A673 (cell line): Measurements from ENCODE around the gene PTMS.

ENCODE experiments used
- CTCF ChIP-seq: fragments of 300-800, 200-600 bp; sonication (generic); conservative IDR thresholded peaks from 2 replicates; pipeline ENCODE4 v1.5.1; 2017; ENCODE audit warnings: low read depth, mild to moderate bottlenecking, antibody characterized with exemption, low read length, moderate library complexity, mixed read lengths
- EZH2 ChIP-seq: fragments of 200-600 bp; sonication (generic); IDR thresholded peaks from 2 replicates; pipeline ENCODE4 v1.6.1; 2017; ENCODE audit warnings: borderline replicate concordance, low read depth, mild to moderate bottlenecking, mixed read lengths, antibody characterized with exemption, low read length; ENCODE audit not compliant: poor library complexity, severe bottlenecking

GRCh38 chr12:6778217-6778573 lies 12.0 kb downstream of the PTMS start:
- TF ChIP-seq EZH2 (no peak), CTCF (no peak)
